ENCODE results near the gene SLC24A2.
"Not testable (repeated sequence)": the region's sequence is repeated elsewhere in the genome, so short reads cannot be mapped to it uniquely, and the experiment has no call there.

The SLC24A2 gene

DNA sequence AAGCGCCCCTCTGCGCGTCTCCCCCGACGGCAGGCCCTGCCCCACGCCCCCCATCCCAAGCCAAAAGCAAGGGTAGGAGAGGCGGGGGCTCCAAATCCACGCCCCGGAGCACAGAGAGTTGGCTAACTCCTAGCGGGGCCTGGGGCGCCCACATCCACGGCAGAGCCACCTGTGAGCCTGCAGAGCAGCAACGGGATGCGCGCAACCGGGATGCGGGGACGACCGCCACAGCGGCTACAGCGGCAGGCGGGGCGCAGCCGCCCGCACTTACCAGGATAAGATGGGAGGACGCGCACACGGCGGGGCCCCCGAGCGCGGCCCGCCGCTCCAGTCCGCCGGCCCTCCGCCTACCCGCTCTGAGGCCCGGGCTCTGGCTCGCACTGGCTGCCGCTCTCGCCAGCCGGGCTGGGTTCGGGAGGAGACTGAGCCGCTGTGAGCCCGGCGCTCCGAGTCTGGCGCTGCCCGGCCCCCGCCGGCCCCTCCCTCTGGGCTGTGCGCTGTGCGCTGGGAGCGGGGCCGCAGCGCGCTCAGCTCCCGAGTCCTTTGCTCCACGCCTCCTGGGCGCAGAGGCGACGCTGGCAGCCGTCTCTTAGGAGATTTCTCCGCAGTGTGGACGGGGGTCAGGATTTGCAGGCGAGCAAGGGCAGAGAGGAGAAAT lies at the start of gene SLC24A2:
SLC24A2 (minus strand) TSS at position 424 of the 658 bp plus-strand sequence.
- DNase-seq = no peak

- not testable (repeated sequence) for DNase-seq
Observed at GRCh38 chr9:19833331-19833730, 44.5 kb upstream of the SLC24A2 start.

DNA sequence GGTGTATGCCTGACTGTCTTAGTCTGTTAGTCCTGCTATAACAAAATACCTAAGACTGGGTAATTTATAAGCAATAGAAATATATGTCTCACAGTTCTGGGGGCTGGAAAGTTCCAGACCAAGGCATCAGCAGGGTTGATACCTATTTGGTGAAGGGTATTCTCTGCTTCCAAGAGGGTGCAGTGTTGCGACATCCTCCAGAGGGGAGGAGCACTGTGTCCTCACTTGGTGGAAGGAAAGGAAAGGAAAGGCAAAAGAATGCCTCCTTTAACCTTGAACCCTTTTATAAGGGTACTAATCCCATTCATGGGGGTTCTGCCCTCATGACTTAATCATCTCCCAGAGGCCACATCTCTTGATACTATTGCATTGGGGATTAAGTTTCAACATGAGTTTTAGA lies 42.0 kb upstream of the SLC24A2 start:
- DNase-seq = no peak

DNA sequence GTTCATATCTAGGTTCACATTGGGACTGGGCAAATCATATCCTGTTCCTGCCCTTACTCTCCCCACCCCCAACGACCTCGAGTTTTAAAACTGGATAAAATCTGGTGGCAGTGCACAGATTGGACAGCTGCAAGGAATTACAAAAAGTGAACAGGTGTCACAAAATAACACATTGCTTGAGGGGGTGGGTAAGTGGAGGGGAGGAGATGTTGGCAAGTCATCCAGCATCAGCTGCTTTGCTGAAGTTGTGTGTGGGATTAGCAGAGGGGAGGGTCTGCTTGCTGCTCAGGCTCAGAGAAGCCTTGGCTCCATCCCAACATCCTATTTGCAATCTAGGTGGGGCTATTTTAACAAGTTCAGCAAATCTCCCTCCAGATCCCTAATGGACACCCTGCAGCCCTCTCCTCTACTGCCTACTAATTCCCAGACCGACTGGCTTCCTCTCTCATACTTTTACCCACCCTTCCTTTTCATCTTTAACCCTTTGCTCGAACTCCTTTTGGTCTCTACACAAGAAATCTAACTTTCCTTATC lies 39.8 kb upstream of the SLC24A2 start:
- no peak for DNase-seq

- no peak for DNase-seq
Observed at GRCh38 chr9:19816769-19817168, 27.9 kb upstream of the SLC24A2 start.

- no peak for DNase-seq
Observed at GRCh38 chr9:19812194-19812593, 23.4 kb upstream of the SLC24A2 start.

- DNase-seq = no peak
Observed at GRCh38 chr9:19809422-19810269, 20.8 kb upstream of the SLC24A2 start.

- DNase-seq = no peak
Observed at GRCh38 chr9:19807182-19807892, 18.5 kb upstream of the SLC24A2 start.

DNA sequence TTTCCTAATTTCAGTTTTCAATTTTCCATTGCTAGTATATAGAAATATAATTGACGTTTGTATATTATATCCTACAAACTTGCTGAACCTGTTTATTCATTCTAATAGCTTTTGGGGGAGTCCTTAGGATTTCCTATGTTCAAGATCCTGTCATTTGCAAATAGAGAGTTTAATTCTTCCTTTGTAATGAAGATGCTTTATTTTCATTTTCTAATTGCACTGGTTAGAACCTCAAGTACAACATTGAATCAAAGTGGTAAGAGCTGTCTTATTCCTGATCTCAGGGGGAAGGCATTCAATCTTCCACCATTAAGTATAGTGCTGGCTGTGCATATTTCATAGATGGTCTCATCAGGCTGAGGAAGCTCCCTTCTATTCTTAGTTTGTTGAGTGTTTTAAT lies 15.6 kb upstream of the SLC24A2 start:
- DNase-seq = no peak

DNA sequence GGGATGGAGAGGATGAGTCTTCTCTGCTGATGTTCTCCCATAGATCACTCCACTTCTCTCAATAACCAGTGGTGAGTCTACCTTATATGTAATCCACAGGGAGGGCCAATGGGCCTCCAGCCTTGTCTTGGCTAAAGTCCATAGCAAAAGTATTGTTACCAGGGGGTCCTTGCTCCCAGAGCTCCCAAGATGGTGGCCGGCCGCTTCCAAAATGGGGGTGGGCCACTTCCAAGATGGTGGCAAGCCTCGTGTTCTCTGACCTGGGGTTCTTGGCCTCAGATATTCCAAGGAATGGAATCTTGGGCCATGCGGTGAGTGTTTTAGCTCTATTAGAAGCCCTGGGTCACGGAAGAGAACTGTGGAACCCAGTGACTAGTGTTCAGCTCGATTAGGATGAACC lies 12.0 kb upstream of the SLC24A2 start:
- DNase-seq = no peak

GRCh38 chr9:19799784-19800183 lies 10.9 kb upstream of the SLC24A2 start:
- no peak for DNase-seq

- DNase-seq = no peak
Observed at GRCh38 chr9:19788152-19788551, 685 bp downstream of the SLC24A2 start.

- no peak for DNase-seq
Observed at GRCh38 chr9:19787672-19788071, 1.2 kb downstream of the SLC24A2 start.

- no peak for DNase-seq
Observed at GRCh38 chr9:19785230-19785629, 3.6 kb downstream of the SLC24A2 start.

GRCh38 chr9:19784136-19784535 lies 4.7 kb downstream of the SLC24A2 start:
- no peak for DNase-seq

- no peak for DNase-seq
Observed at GRCh38 chr9:19783500-19783899, 5.3 kb downstream of the SLC24A2 start.

GRCh38 chr9:19782005-19782404 lies 6.8 kb downstream of the SLC24A2 start:
- no peak for DNase-seq

DNA sequence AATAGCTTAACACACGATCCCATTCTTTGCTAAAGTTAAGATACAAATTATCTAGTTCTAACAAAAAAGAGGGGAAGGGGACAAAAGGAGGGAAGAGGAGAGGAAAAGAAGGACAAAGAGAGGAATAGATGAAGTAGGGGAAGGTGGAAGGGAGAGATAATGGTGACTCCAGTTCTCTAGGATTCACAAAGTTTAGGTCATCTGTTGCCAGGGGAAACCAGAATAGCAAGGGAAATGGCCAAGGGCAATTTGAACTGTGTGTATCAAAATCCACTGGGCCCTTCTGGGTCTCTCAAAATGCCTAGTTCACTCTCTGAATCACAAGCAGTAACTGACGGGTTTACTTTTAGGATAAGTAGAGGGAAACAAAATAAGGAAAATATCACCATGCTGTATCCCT lies 7.6 kb downstream of the SLC24A2 start:
- DNase-seq = no peak

GRCh38 chr9:19771446-19771845 lies 17.4 kb downstream of the SLC24A2 start:
- no peak for DNase-seq

DNA sequence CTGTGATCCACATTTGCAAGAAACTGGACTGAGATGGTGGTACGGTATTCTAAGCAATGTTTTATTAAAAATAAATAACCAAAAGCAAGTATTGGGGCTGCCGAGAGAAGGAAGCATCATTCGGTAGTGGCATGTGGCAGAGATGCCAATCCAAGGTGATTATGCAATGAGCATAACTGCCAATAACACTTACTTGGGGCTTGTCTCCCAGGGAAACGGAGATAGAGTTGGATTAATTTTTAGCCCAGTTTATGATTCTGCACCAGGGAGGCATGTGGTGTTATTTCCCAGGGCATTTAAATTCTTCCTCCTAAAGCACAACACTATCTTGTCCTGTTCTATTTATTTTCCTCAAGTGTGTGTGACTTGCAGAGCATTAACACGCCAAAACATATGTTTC lies 17.9 kb downstream of the SLC24A2 start:
- no peak for DNase-seq

GRCh38 chr9:19769213-19769612 lies 19.6 kb downstream of the SLC24A2 start:
- DNase-seq = no peak

DNA sequence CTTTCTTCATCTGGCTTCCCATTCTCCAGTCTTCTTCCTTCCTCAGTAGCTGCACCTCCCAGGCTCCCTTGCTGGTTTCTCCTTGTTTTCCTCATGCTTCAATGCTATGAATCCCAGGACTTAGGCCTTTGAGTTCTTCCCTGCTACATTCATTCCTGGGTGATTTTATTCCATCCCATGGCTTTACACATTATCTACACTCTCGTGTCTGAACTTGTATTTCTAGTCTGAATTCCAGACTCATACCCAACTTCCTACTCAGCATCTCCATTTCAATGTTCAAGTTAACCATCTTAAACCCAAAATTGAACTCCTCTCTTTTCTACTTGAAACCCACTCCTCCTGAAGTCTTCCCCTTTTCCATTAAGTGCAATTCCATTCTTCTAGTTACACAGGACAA lies 20.0 kb downstream of the SLC24A2 start:
- DNase-seq = no peak

GRCh38 chr9:19759066-19759465 lies 29.8 kb downstream of the SLC24A2 start:
- no peak for DNase-seq

DNA sequence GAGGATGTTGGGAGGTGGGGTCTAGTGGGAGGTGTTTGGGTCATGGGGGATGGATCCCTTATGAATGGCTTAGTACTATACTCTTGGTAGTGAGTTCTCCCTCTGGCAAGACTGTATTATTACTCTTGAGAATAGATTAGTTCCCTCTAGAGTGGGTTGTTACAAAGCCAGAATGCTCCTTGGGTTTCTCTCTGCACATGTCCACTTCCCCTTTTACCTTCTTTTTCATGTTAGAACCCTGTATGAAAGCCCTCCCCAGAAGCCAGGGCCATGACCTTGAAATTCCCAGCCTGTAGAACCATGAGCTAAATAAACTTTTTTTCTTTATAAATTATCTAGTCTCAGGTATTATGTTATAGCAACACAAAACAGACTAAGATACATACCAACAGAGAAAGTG lies 31.1 kb downstream of the SLC24A2 start:
- no peak for DNase-seq

All from activated CD8-positive, alpha-beta memory T cell treated with anti-CD3 and anti-CD28 coated beads, Interleukin-2, amount 50 U/mL, for 48 hours (primary cell).